ENCODE data around the gene MMP7.

The MMP7 gene

GRCh38 chr11:102546923-102547471 lies 16.4 kb upstream of the MMP7 start:
- DNase-seq (ENCODE audit: low read depth, low spot score): no peak
- in situ Hi-C loops (cut with HindIII; ENCODE audit: low sequenced_read_pairs): no loop called here
- TF ChIP-seq CTCF (IDR thresholded peaks at IDR 0.05; ENCODE audit: low read depth, low read length): no peak
- H3K4me3 ChIP-seq (ENCODE audit: low read depth, low read length): no peak overlapping the region

GRCh38 chr11:102546427-102546826 lies 15.9 kb upstream of the MMP7 start:
- in situ Hi-C loops (cut with HindIII; ENCODE audit: low sequenced_read_pairs): no loop called here
- peak; percentile 41 for DNase-seq (ENCODE audit: low read depth, low spot score)
- H3K4me3 ChIP-seq (ENCODE audit: low read depth, low read length): no peak overlapping the region
- TF ChIP-seq CTCF (IDR thresholded peaks at IDR 0.05; ENCODE audit: low read depth, low read length): no peak

GRCh38 chr11:102545701-102546100 lies 15.2 kb upstream of the MMP7 start:
- no peak for TF ChIP-seq CTCF (IDR thresholded peaks at IDR 0.05; ENCODE audit: low read depth, low read length)
- no peak overlapping the region for H3K4me3 ChIP-seq (ENCODE audit: low read depth, low read length)
- in situ Hi-C loops (cut with HindIII; ENCODE audit: low sequenced_read_pairs): no loop called here
- no peak for DNase-seq (ENCODE audit: low read depth, low spot score)

GRCh38 chr11:102544594-102544993 lies 14.0 kb upstream of the MMP7 start:
- no peak for TF ChIP-seq CTCF (IDR thresholded peaks at IDR 0.05; ENCODE audit: low read depth, low read length)
- H3K4me3 ChIP-seq (ENCODE audit: low read depth, low read length): no peak overlapping the region
- no peak for DNase-seq (ENCODE audit: low read depth, low spot score)
- in situ Hi-C loops (cut with HindIII; ENCODE audit: low sequenced_read_pairs): no loop called here

- H3K4me3 ChIP-seq (ENCODE audit: low read depth, low read length): no peak overlapping the region
- no peak for DNase-seq (ENCODE audit: low read depth, low spot score)
- in situ Hi-C loops (cut with HindIII; ENCODE audit: low sequenced_read_pairs): no loop called here
- TF ChIP-seq CTCF (IDR thresholded peaks at IDR 0.05; ENCODE audit: low read depth, low read length): no peak
These were observed 9.0 kb upstream of the MMP7 start for GRCh38 chr11:102539567-102539966.

- no peak for DNase-seq (ENCODE audit: low read depth, low spot score)
- in situ Hi-C loops (cut with HindIII; ENCODE audit: low sequenced_read_pairs): no loop called here
- no peak overlapping the region for H3K4me3 ChIP-seq (ENCODE audit: low read depth, low read length)
- TF ChIP-seq CTCF (IDR thresholded peaks at IDR 0.05; ENCODE audit: low read depth, low read length): no peak
These were observed 8.4 kb upstream of the MMP7 start for GRCh38 chr11:102538932-102539331.

Measured in astrocyte of the spinal cord (primary cell).